Liver (tissue), 3 donors: Measurements from ENCODE around the gene ALKBH4.
"Not testable (repeated sequence)": the region's sequence is repeated elsewhere in the genome, so short reads cannot be mapped to it uniquely, and the experiment has no call there.

Source experiments
- SP1 ChIP-seq: IDR thresholded peaks from 2 replicates; pipeline ENCODE4 v1.6.1; 2018; ENCODE audit warnings: antibody characterized with exemption, mild to moderate bottlenecking
- TF ChIP-seq, protein P1 (sequence below): fragments of 150-350 bp; IDR thresholded peaks from 2 replicates; pipeline ENCODE4 v1.5.1; 2017; ENCODE audit warnings: improper control_type of control experiment, low read depth, low read length; ENCODE audit not compliant: missing input control
- donor health status: healthy.
- donor health status: healthy.

DNA sequence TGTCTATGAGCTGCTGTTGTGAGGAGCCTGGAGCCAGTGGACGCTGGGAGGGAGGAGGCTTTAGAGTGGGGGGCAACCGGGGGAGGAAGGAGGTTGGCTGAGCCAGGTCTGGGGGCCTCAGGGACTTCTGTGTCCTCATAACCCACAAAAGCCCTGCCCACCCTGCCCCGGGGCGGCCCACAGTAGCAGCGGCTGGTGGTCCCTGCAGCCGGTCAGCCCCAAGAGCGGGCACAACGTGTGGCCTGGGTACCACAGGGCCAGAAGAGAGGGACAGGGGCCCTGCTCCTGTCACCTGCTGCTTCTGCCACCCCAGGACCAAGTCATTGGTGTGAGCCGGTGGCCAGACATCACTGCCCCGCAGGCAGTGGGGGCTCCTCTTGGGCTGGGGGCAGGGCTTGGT is 17.3 kb upstream of the ALKBH4 start:
- TF ChIP-seq, protein P1, sequence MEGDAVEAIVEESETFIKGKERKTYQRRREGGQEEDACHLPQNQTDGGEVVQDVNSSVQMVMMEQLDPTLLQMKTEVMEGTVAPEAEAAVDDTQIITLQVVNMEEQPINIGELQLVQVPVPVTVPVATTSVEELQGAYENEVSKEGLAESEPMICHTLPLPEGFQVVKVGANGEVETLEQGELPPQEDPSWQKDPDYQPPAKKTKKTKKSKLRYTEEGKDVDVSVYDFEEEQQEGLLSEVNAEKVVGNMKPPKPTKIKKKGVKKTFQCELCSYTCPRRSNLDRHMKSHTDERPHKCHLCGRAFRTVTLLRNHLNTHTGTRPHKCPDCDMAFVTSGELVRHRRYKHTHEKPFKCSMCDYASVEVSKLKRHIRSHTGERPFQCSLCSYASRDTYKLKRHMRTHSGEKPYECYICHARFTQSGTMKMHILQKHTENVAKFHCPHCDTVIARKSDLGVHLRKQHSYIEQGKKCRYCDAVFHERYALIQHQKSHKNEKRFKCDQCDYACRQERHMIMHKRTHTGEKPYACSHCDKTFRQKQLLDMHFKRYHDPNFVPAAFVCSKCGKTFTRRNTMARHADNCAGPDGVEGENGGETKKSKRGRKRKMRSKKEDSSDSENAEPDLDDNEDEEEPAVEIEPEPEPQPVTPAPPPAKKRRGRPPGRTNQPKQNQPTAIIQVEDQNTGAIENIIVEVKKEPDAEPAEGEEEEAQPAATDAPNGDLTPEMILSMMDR = not testable (repeated sequence)
- TF ChIP-seq SP1 = not testable (repeated sequence)
